Liver (tissue), 9 donors: ENCODE results near the gene SCN8A. TPM values are rescaled to one million over a fixed set of nuclear protein-coding genes. Genes with fewer than 3 reads are reported as not detected.

Source experiments
- DNase-seq: peaks from one replicate; pipeline ENCODE4 v3.0.0-alpha.2; 2017; ENCODE audit warnings: low spot score
- H3K27ac ChIP-seq, 2 donors: one replicate each; pipeline ENCODE4 v1.7.0; 2013; ENCODE audit warnings: inconsistent platforms in 2 of 2, low read length in 2 of 2, control low read depth in 1 of 2, low read depth in 1 of 2, mild to moderate bottlenecking in 1 of 2
- H3K27me3 ChIP-seq, 4 donors: one replicate each; pipeline versions ENCODE4 v1.6.1 to v1.7.0; 2013; ENCODE audit warnings: low read length in 3 of 4, inconsistent platforms in 1 of 4, mild to moderate bottlenecking in 1 of 4, moderate library complexity in 1 of 4; ENCODE audit not compliant: control insufficient read depth in 4 of 4, insufficient read depth in 4 of 4
- H3K36me3 ChIP-seq, 4 donors: one replicate each; pipeline versions ENCODE4 v1.6.1 to v1.7.0; 2013; ENCODE audit warnings: low read length in 3 of 4, mild to moderate bottlenecking in 3 of 4, low read depth in 1 of 4, moderate library complexity in 1 of 4; ENCODE audit not compliant: control insufficient read depth in 4 of 4, insufficient read depth in 3 of 4
- H3K4me1 ChIP-seq, 4 donors: one replicate each; pipeline versions ENCODE4 v1.6.1 to v1.7.0; 2013; ENCODE audit warnings: low read length in 3 of 4, mild to moderate bottlenecking in 3 of 4, moderate library complexity in 1 of 4; ENCODE audit not compliant: control insufficient read depth in 4 of 4, insufficient read depth in 4 of 4
- H3K4me3 ChIP-seq, 3 donors: one replicate each; pipeline versions ENCODE4 v1.6.1 to v1.7.0; 2013; ENCODE audit warnings: low read length in 3 of 3, control low read depth in 1 of 3, low read depth in 1 of 3, mild to moderate bottlenecking in 1 of 3
- H3K9ac ChIP-seq, 2 donors: one replicate each; pipeline ENCODE4 v1.7.0; 2013; ENCODE audit warnings: low read length in 2 of 2, mild to moderate bottlenecking in 2 of 2, moderate library complexity in 2 of 2, control low read depth in 1 of 2, low read depth in 1 of 2
- H3K9me3 ChIP-seq, 4 donors: one replicate each; pipeline versions ENCODE4 v1.6.1 to v1.7.0; 2013; ENCODE audit warnings: low read length in 3 of 4; ENCODE audit not compliant: control insufficient read depth in 4 of 4
- ATF3 ChIP-seq: IDR thresholded peaks from 2 replicates; pipeline ENCODE4 v1.6.1; 2016; ENCODE audit warnings: antibody characterized with exemption
- EGR1 ChIP-seq, 2 donors: IDR thresholded peaks; 2 replicates each; pipeline ENCODE4 v1.6.1; 2016 to 2018; ENCODE audit warnings: antibody characterized with exemption in 2 of 2, low read depth in 2 of 2
- FOXA1 ChIP-seq: IDR thresholded peaks from 2 replicates; pipeline ENCODE4 v1.6.1; 2016; ENCODE audit warnings: antibody characterized with exemption
- FOXA2 ChIP-seq: IDR thresholded peaks from 2 replicates; pipeline ENCODE4 v1.6.1; 2016; ENCODE audit warnings: antibody characterized with exemption
- GABPA ChIP-seq, 2 donors: IDR thresholded peaks in 1 of 2; conservative IDR thresholded peaks in 1 of 2; 2 replicates each; pipeline ENCODE4 v1.6.1; 2016; ENCODE audit warnings: antibody characterized with exemption in 2 of 2, mild to moderate bottlenecking in 1 of 2, moderate library complexity in 1 of 2
- HNF4A ChIP-seq, 2 donors: conservative IDR thresholded peaks; 2 replicates each; pipeline ENCODE4 v1.6.1; 2016; ENCODE audit warnings: antibody characterized with exemption in 2 of 2, mild to moderate bottlenecking in 2 of 2
- HNF4G ChIP-seq: IDR thresholded peaks from 2 replicates; pipeline ENCODE4 v1.6.1; 2016; ENCODE audit warnings: antibody characterized with exemption
- JUND ChIP-seq, 2 donors: IDR thresholded peaks; 2 replicates each; pipeline ENCODE4 v1.6.1; 2016; ENCODE audit warnings: antibody characterized with exemption in 2 of 2
- NR2F2 ChIP-seq: IDR thresholded peaks from 2 replicates; pipeline ENCODE4 v1.6.1; 2016; ENCODE audit warnings: antibody characterized with exemption
- RAD21 ChIP-seq, 2 donors: IDR thresholded peaks; 2 replicates each; pipeline ENCODE4 v1.6.1; 2016; ENCODE audit warnings: antibody characterized with exemption in 2 of 2, mild to moderate bottlenecking in 2 of 2
- REST ChIP-seq: IDR thresholded peaks from 2 replicates; pipeline ENCODE4 v1.6.1; 2016; ENCODE audit warnings: antibody characterized with exemption, mild to moderate bottlenecking
- RXRA ChIP-seq, 2 donors: IDR thresholded peaks; 2 replicates each; pipeline ENCODE4 v1.6.1; 2017 to 2018; ENCODE audit warnings: antibody characterized with exemption in 2 of 2, mild to moderate bottlenecking in 1 of 2
- SP1 ChIP-seq: IDR thresholded peaks from 2 replicates; pipeline ENCODE4 v1.6.1; 2018; ENCODE audit warnings: antibody characterized with exemption, mild to moderate bottlenecking
- TAF1 ChIP-seq: conservative IDR thresholded peaks from 2 replicates; pipeline ENCODE4 v1.6.1; 2016; ENCODE audit warnings: antibody characterized with exemption, mild to moderate bottlenecking
- YY1 ChIP-seq: IDR thresholded peaks from 2 replicates; pipeline ENCODE4 v1.6.1; 2016; ENCODE audit warnings: antibody characterized with exemption, mild to moderate bottlenecking
- ZBTB33 ChIP-seq: IDR thresholded peaks from 2 replicates; pipeline ENCODE4 v1.6.1; 2016; ENCODE audit warnings: antibody characterized with exemption
- WGBS: extraction: QIAGEN DNeasy Blood & Tissue Kit; methylation state at CpG from one replicate; pipeline ENCODE4 v1.1.7; 2013; 5-methylcytosine and 5-hydroxymethylcytosine counted together
- polyA plus RNA-seq, 2 donors: library from polyadenylated mRNA; stranded (reverse) in 1 of 2; unstranded in 1 of 2; fragments of 200-250 nt in 1 of 2; fragments of >200 nt in 1 of 2; fragmentation: Nextera tagmentation in 1 of 2; extraction: Ambion mirVana in 1 of 2; gene quantifications; one replicate each; pipeline versions ENCODE4 v1.2.1 to v1.2.3, GENCODE V29; 2013 to 2015
- total RNA-seq, 2 donors: library from RNA; depleted of rRNA; stranded (reverse); fragments of >200 nt; gene quantifications; one replicate each; pipeline ENCODE4 v1.2.3, GENCODE V29; 2014
- TF ChIP-seq, protein P1 (sequence below): fragments of 150-350 bp; IDR thresholded peaks from 2 replicates; pipeline ENCODE4 v1.5.1; 2017; ENCODE audit warnings: improper control_type of control experiment, low read depth, low read length; ENCODE audit not compliant: missing input control
- TF ChIP-seq, protein P2 (sequence below): IDR thresholded peaks from 2 replicates; pipeline ENCODE4 v1.6.1; 2016; ENCODE audit warnings: antibody characterized with exemption
- donor health status: healthy.
- donor health status: healthy.
- donor health status: healthy.
- donor health status: healthy.
- donor health status: healthy.

Gene SCN8A
- total and polyA plus RNA-seq, 4 donors = 0.84 to 12.7 (median 3.8) TPM

DNA sequence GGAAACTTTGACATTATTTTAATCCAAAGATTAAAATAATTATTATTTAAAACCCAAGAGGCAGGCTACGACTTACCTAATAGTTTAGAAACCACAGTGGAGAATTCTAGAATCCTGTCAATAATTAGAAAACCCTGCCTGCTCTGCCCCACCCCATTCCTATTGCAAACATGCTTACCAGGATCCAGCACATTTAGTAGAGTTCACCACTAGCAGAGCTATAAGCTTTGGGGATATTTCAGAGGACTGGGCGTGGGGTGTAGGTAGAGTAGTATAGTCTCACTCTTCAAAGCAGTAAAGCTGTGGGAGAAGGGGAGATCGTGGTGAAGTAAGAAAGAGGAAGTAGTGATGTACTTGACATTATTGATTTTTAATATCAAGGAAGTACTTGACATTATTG is 157.2 kb downstream of the SCN8A start:
- no peaks in the 10 kb centered on the region for H3K27me3 ChIP-seq
- no peak overlapping the region for H3K9ac ChIP-seq
- H3K4me1 ChIP-seq = peaks cover 0 to 11% (median 7%) of the 10 kb centered on the region in 4 donors
- H3K27ac ChIP-seq = no peak overlapping the region
- no peak for DNase-seq
- 76% methylated on average over 3 of the region's 3 CpGs for WGBS
- H3K4me3 ChIP-seq = no peak overlapping the region
- peaks cover 0 to 8% (median 2%) of the 10 kb centered on the region in 4 donors for H3K36me3 ChIP-seq
- TF ChIP-seq NR2F2 = no peak
- no peak for TF ChIP-seq GABPA (IDR thresholded peaks at IDR 0.05 in 1 of 2, conservative IDR thresholded peaks at IDR 0.05 in 1 of 2)
- TF ChIP-seq EGR1 (IDR thresholded peaks at IDR 0.05; ENCODE audit: low read depth in 2 of 2) = no peak
- TF ChIP-seq JUND (IDR thresholded peaks at IDR 0.05) = no peak
- TF ChIP-seq FOXA1 = no peak
- TF ChIP-seq, protein P1, sequence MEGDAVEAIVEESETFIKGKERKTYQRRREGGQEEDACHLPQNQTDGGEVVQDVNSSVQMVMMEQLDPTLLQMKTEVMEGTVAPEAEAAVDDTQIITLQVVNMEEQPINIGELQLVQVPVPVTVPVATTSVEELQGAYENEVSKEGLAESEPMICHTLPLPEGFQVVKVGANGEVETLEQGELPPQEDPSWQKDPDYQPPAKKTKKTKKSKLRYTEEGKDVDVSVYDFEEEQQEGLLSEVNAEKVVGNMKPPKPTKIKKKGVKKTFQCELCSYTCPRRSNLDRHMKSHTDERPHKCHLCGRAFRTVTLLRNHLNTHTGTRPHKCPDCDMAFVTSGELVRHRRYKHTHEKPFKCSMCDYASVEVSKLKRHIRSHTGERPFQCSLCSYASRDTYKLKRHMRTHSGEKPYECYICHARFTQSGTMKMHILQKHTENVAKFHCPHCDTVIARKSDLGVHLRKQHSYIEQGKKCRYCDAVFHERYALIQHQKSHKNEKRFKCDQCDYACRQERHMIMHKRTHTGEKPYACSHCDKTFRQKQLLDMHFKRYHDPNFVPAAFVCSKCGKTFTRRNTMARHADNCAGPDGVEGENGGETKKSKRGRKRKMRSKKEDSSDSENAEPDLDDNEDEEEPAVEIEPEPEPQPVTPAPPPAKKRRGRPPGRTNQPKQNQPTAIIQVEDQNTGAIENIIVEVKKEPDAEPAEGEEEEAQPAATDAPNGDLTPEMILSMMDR = no peak
- no peak for TF ChIP-seq SP1
- no peak for TF ChIP-seq FOXA2
- no peak for TF ChIP-seq ATF3
- TF ChIP-seq RAD21 (IDR thresholded peaks at IDR 0.05) = no peak
- no peak for TF ChIP-seq ZBTB33
- no peak for TF ChIP-seq RXRA (IDR thresholded peaks at IDR 0.05)
- TF ChIP-seq, protein P2, sequence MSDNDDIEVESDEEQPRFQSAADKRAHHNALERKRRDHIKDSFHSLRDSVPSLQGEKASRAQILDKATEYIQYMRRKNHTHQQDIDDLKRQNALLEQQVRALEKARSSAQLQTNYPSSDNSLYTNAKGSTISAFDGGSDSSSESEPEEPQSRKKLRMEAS = no peak
- no peak for TF ChIP-seq HNF4G
- no peak for TF ChIP-seq TAF1
- no peak for TF ChIP-seq HNF4A (conservative IDR thresholded peaks at IDR 0.05)
- no peak for TF ChIP-seq YY1
- no peak for TF ChIP-seq REST
- H3K9me3 ChIP-seq = no peaks in the 10 kb centered on the region
